ENCODE data around the gene CBL. TPM values are rescaled to one million over a fixed set of nuclear protein-coding genes. Genes with fewer than 3 reads are reported as not detected.
A peak's percentile ranks its signal among the peaks of the same experiment; 100 is the strongest.

CBL gene
- total RNA-seq (10 to 100 TPM in 5 of 7 donors, 1 to 10 TPM in 2; 7.6 to 17.9 (median 13.4) TPM), polyA plus RNA-seq (10 to 100 TPM in 1 of 2 donors, 1 to 10 TPM in 1; 3.6 to 12.3 TPM)
- long read RNA-seq, donor 1, partial matches to known transcripts: 2 of 5 reads
- long read RNA-seq, donor 1, other reads (novel, unspliced or antisense): 3 of 5 reads
- long read RNA-seq, donor 2, full-length matches to known transcripts: 7 of 45 reads
- long read RNA-seq, donor 2, partial matches to known transcripts: 38 of 45 reads
- long read RNA-seq, donor 2, other reads (novel, unspliced or antisense): 0 of 45 reads
- long read RNA-seq, donor 3, partial matches to known transcripts: 1 of 7 reads
- long read RNA-seq, donor 3, other reads (novel, unspliced or antisense): 6 of 7 reads

- intact Hi-C loops (cut with DNase I): loop anchor here in 3 of 4 donors (5.0 to 10.0 kb wide), 3 partner anchors 109 to 131 kb away; partner anchors contain the start of gene MCAM (in 3 of the 3)
Observed at GRCh38 chr11:119205574-119206510, at the start of gene CBL. CBL (plus strand) TSS chr11:119206339; CDS start chr11:119206418, 79 bp downstream.

GRCh38 chr11:119156496-119156895 is 49.6 kb upstream of the CBL start:
- intact Hi-C loops (cut with DNase I): no loop called here
- no peaks in the 10 kb centered on the region for H3K36me3 ChIP-seq
- no peaks in the 10 kb centered on the region for H3K27me3 ChIP-seq
- H3K4me3 ChIP-seq: no peak overlapping the region
- TF ChIP-seq CTCF (IDR thresholded peaks at IDR 0.05) (no peak), EP300 (IDR thresholded peaks at IDR 0.05) (no peak), POLR2A (IDR thresholded peaks at IDR 0.05) (no peak)
- H3K27ac ChIP-seq: no peak overlapping the region
- no peaks in the 10 kb centered on the region for H3K9me3 ChIP-seq
- H3K4me1 ChIP-seq (ENCODE audit: insufficient read depth): no peaks in the 10 kb centered on the region
- WGBS, 3 donors: 85 to 90% (median 88%) methylated on average over 10 of the region's 10 CpGs
- no peak for DNase-seq

More at GRCh38 chr11:119205574-119206510, at the start of gene CBL:
- TF ChIP-seq CTCF (IDR thresholded peaks at IDR 0.05) (peak; percentile 77 to 93 (median 84)), EP300 (IDR thresholded peaks at IDR 0.05) (no peak), POLR2A (IDR thresholded peaks at IDR 0.05) (peak; percentile 49)
- Histone ChIP-seq H3K36me3 (no peaks in the 10 kb centered on the region), H3K4me1 (ENCODE audit: insufficient read depth) (no peaks in the 10 kb centered on the region), H3K4me3 (peak within 1 kb of the TSS; percentile 85), H3K27ac (peak within 1 kb of the TSS; percentile 95 to 98), H3K27me3 (no peaks in the 10 kb centered on the region), H3K9me3 (no peaks in the 10 kb centered on the region)
- DNase-seq: peak; percentile 93 to 98 (median 97)
- 0 to 1% (median 0%) methylated on average over 34 to 88 of the region's 88 CpGs for WGBS, 3 donors

- Histone ChIP-seq H3K36me3 (no peaks in the 10 kb centered on the region), H3K4me1 (ENCODE audit: insufficient read depth) (no peaks in the 10 kb centered on the region), H3K27ac (no peak overlapping the region), H3K27me3 (no peaks in the 10 kb centered on the region), H3K4me3 (no peak overlapping the region), H3K9me3 (no peaks in the 10 kb centered on the region)
- DNase-seq: no peak
- TF ChIP-seq CTCF (IDR thresholded peaks at IDR 0.05): no peak
- no peak for TF ChIP-seq POLR2A (IDR thresholded peaks at IDR 0.05)
- TF ChIP-seq EP300 (IDR thresholded peaks at IDR 0.05): no peak
- 53 to 61% (median 56%) methylated on average over 3 of the region's 3 CpGs for WGBS, 3 donors
- intact Hi-C loops (cut with DNase I): no loop called here
Observed at GRCh38 chr11:119157063-119157462, 49.1 kb upstream of the CBL start.

- H3K27me3 ChIP-seq: no peaks in the 10 kb centered on the region
- 91 to 93% (median 92%) methylated on average over 13 of the region's 13 CpGs for WGBS, 3 donors
Observed at GRCh38 chr11:119158467-119158866, 47.7 kb upstream of the CBL start.

More at GRCh38 chr11:119158467-119158866, 47.7 kb upstream of the CBL start:
- intact Hi-C loops (cut with DNase I): no loop called here
- no peaks in the 10 kb centered on the region for H3K36me3 ChIP-seq
- TF ChIP-seq CTCF (IDR thresholded peaks at IDR 0.05): no peak
- TF ChIP-seq EP300 (IDR thresholded peaks at IDR 0.05): no peak
- no peak for TF ChIP-seq POLR2A (IDR thresholded peaks at IDR 0.05)
- H3K9me3 ChIP-seq: no peaks in the 10 kb centered on the region
- no peak for DNase-seq
- no peak overlapping the region for H3K4me3 ChIP-seq
- H3K27ac ChIP-seq: no peak overlapping the region
- H3K4me1 ChIP-seq (ENCODE audit: insufficient read depth): no peaks in the 10 kb centered on the region
